Neural cell (in vitro differentiated cells): ENCODE measurements around the gene WNT3. TPM values are rescaled to one million over a fixed set of nuclear protein-coding genes. Genes with fewer than 3 reads are reported as not detected.

Experiments used
- H2AFZ ChIP-seq: fragments of 200-600, 300-800 bp; sonication (generic), shearing (Covaris generic); 2 replicates; pipeline ENCODE4 v1.6.0; 2014; ENCODE audit warnings: low read depth, mild to moderate bottlenecking, antibody characterized with exemption, low read length, moderate library complexity
- H3F3A ChIP-seq: fragments of 200-600 bp; shearing (Covaris generic); 2 replicates; pipeline ENCODE4 v1.6.1; 2016; ENCODE audit warnings: mild to moderate bottlenecking, moderate library complexity, mixed read lengths, antibody characterized with exemption, low read length; ENCODE audit not compliant: insufficient read depth, poor library complexity, severe bottlenecking
- H3K27ac ChIP-seq: fragments of 200-600, 300-800 bp; sonication (generic), shearing (Covaris generic); 2 replicates; pipeline ENCODE4 v1.5.1; 2014; ENCODE audit warnings: mild to moderate bottlenecking, low read length, moderate library complexity
- H3K27me3 ChIP-seq: fragments of 300-800, 200-600 bp; sonication (generic), shearing (Covaris generic); 2 replicates; pipeline ENCODE4 v1.6.0; 2014; ENCODE audit warnings: mild to moderate bottlenecking, low read depth, low read length, moderate library complexity; ENCODE audit not compliant: insufficient read depth
- H3K36me3 ChIP-seq: fragments of 300-800, 200-600 bp; sonication (generic), shearing (Covaris generic); 2 replicates; pipeline ENCODE4 v1.5.1; 2014; ENCODE audit warnings: mild to moderate bottlenecking, antibody characterized with exemption, low read length, moderate library complexity; ENCODE audit not compliant: insufficient read depth
- H3K4me2 ChIP-seq: fragments of 300-800, 200-600 bp; sonication (generic), shearing (Covaris generic); 2 replicates; pipeline ENCODE4 v1.6.0; 2014; ENCODE audit warnings: mild to moderate bottlenecking, low read length
- H3K4me3 ChIP-seq: fragments of 300-800, 200-600 bp; sonication (generic), shearing (Covaris generic); 2 replicates; pipeline ENCODE4 v1.5.1; 2014; ENCODE audit warnings: mild to moderate bottlenecking, low read length, moderate library complexity
- H3K79me2 ChIP-seq: fragments of 200-600 bp; shearing (Covaris generic); replicated peaks from 2 replicates; pipeline ENCODE4 v1.6.0; 2014; ENCODE audit warnings: mild to moderate bottlenecking, low read length, moderate library complexity; ENCODE audit not compliant: insufficient read depth
- H3K9ac ChIP-seq: fragments of 300-800, 200-600 bp; sonication (generic), shearing (Covaris generic); 2 replicates; pipeline ENCODE4 v1.6.1; 2016; ENCODE audit warnings: mild to moderate bottlenecking, low read length, mixed read lengths
- H3K9me2 ChIP-seq: fragments of 200-600 bp; shearing (Covaris generic); 2 replicates; pipeline ENCODE4 v1.6.1; 2016; ENCODE audit warnings: mild to moderate bottlenecking, low read length, mixed read lengths; ENCODE audit not compliant: insufficient read depth
- H3K9me3 ChIP-seq: fragments of 200-600, 300-800 bp; sonication (generic), shearing (Covaris generic); 2 replicates; pipeline ENCODE4 v1.6.1; 2016; ENCODE audit warnings: mild to moderate bottlenecking, mixed run types, low read length, moderate library complexity, mixed read lengths
- H4K20me1 ChIP-seq: fragments of 200-600 bp; shearing (Covaris generic); 2 replicates; pipeline ENCODE4 v1.6.1; 2016; ENCODE audit warnings: mild to moderate bottlenecking, mixed run types; ENCODE audit not compliant: insufficient read depth
- EP300 ChIP-seq: fragments of 450-650 bp; conservative IDR thresholded peaks from 2 replicates; pipeline ENCODE4 v1.6.1; 2014; ENCODE audit warnings: antibody characterized with exemption, mild to moderate bottlenecking, moderate library complexity; ENCODE audit not compliant: poor library complexity, severe bottlenecking
- EZH2 ChIP-seq: fragments of 200-600, 300-800 bp; shearing (Covaris generic), sonication (generic); IDR thresholded peaks from 2 replicates; pipeline ENCODE4 v1.6.1; 2014; ENCODE audit warnings: antibody characterized with exemption, low read length, borderline replicate concordance, mild to moderate bottlenecking; ENCODE audit not compliant: insufficient read depth, poor library complexity, severe bottlenecking
- MXI1 ChIP-seq: fragments of 450-650 bp; conservative IDR thresholded peaks from 2 replicates; pipeline ENCODE4 v1.6.1; 2014; ENCODE audit warnings: antibody characterized with exemption, mild to moderate bottlenecking; ENCODE audit not compliant: poor library complexity, severe bottlenecking
- POLR2AphosphoS5 ChIP-seq: IDR thresholded peaks from 2 replicates; pipeline ENCODE4 v1.6.1; 2012
- RAD21 ChIP-seq: fragments of 450-650 bp; conservative IDR thresholded peaks from 2 replicates; pipeline ENCODE4 v1.6.1; 2014; ENCODE audit warnings: antibody characterized with exemption, mild to moderate bottlenecking, moderate library complexity
- REST ChIP-seq: IDR thresholded peaks from 2 replicates; pipeline ENCODE4 v1.6.1; 2012; ENCODE audit warnings: borderline replicate concordance
- SMC3 ChIP-seq: fragments of 450-650 bp; conservative IDR thresholded peaks from 2 replicates; pipeline ENCODE4 v1.6.1; 2014; ENCODE audit warnings: antibody characterized with exemption, mild to moderate bottlenecking, moderate library complexity; ENCODE audit not compliant: poor library complexity
- TAF1 ChIP-seq: IDR thresholded peaks from 2 replicates; pipeline ENCODE4 v1.6.1; 2012; ENCODE audit warnings: low read depth
- polyA plus RNA-seq: library from polyadenylated mRNA; depleted of rRNA; stranded (reverse); fragments of >200 nt; gene quantifications from 2 replicates; pipeline ENCODE4 v1.2.3, GENCODE V29; 2014
- TF ChIP-seq, protein P1 (sequence below): fragments of 450-650 bp; IDR thresholded peaks from 2 replicates; pipeline ENCODE4 v1.5.1; 2014; ENCODE audit warnings: antibody characterized with exemption, mild to moderate bottlenecking, moderate library complexity; ENCODE audit not compliant: poor library complexity, severe bottlenecking

The WNT3 gene
- polyA plus RNA-seq, 1 donor from 2014 or later: 7.6 TPM

DNA sequence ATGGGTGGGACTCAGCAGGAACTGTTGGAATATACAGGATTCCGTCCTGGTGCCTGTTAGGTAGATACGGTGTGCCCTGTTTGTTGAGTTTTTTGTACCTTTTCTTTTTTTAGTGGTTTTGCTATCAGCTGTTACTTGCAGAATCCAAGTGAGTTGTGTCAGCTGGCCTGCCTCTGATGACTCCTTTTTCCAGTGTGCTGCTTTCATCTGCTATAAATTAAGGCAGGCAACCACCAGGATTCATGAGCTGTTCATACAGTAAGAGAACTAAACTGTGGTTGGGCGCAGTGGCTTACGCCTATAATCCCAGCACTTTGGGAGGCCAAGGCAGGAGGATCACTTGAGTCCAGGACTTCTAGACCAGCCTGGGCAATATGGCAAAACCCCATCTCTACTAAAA lies 79.9 kb downstream of the WNT3 start:
- no peaks in the 10 kb centered on the region for H3K36me3 ChIP-seq
- TF ChIP-seq SMC3 (no peak), MXI1 (no peak), TAF1 (no peak), REST (no peak)
- TF ChIP-seq, protein P1, sequence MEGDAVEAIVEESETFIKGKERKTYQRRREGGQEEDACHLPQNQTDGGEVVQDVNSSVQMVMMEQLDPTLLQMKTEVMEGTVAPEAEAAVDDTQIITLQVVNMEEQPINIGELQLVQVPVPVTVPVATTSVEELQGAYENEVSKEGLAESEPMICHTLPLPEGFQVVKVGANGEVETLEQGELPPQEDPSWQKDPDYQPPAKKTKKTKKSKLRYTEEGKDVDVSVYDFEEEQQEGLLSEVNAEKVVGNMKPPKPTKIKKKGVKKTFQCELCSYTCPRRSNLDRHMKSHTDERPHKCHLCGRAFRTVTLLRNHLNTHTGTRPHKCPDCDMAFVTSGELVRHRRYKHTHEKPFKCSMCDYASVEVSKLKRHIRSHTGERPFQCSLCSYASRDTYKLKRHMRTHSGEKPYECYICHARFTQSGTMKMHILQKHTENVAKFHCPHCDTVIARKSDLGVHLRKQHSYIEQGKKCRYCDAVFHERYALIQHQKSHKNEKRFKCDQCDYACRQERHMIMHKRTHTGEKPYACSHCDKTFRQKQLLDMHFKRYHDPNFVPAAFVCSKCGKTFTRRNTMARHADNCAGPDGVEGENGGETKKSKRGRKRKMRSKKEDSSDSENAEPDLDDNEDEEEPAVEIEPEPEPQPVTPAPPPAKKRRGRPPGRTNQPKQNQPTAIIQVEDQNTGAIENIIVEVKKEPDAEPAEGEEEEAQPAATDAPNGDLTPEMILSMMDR: no peak
- H3K4me3 ChIP-seq: no peak overlapping the region
- no peaks in the 10 kb centered on the region for H3K9me2 ChIP-seq
- no peak overlapping the region for H3K9ac ChIP-seq
- no peaks in the 10 kb centered on the region for H4K20me1 ChIP-seq
- H3F3A ChIP-seq: no peaks in the 10 kb centered on the region
- no peak overlapping the region for H3K27ac ChIP-seq
- no peaks in the 10 kb centered on the region for H3K9me3 ChIP-seq
- no peak overlapping the region for H2AFZ ChIP-seq
- H3K4me2 ChIP-seq: no peak overlapping the region
- H3K79me2 ChIP-seq: no peaks in the 10 kb centered on the region
- H3K27me3 ChIP-seq: no peaks in the 10 kb centered on the region

DNA sequence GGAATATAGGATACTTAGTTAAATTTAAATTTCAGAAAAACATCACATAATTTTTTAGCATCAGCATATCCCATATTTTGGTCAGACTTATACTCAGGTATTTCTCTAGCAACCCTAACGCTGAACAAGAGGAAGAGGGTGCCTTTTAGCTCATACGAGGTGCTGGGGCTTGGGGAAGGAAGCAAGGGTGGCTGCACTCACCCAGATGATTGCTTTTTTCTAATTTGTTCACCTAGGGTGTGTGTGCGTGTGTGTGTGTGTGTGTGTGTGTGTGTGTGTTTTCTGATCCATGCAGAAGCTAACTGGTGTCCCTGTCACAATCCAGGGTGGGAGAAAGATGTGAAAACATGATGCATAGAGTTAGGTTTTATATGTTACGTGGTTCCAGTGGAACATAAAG lies 81.2 kb downstream of the WNT3 start:
- Histone ChIP-seq H4K20me1 (no peaks in the 10 kb centered on the region), H3K27me3 (no peaks in the 10 kb centered on the region), H2AFZ (no peak overlapping the region), H3K79me2 (no peaks in the 10 kb centered on the region), H3K9ac (no peak overlapping the region), H3K4me2 (no peak overlapping the region), H3K27ac (no peak overlapping the region), H3F3A (no peaks in the 10 kb centered on the region), H3K36me3 (no peaks in the 10 kb centered on the region), H3K9me3 (no peaks in the 10 kb centered on the region), H3K9me2 (no peaks in the 10 kb centered on the region), H3K4me3 (no peak overlapping the region)
- no peak for TF ChIP-seq EP300
- TF ChIP-seq REST: no peak
- no peak for TF ChIP-seq RAD21
- TF ChIP-seq POLR2AphosphoS5: no peak
- no peak for TF ChIP-seq SMC3
- TF ChIP-seq EZH2: no peak
- TF ChIP-seq, protein P1: no peak
- no peak for TF ChIP-seq MXI1
- TF ChIP-seq TAF1: no peak
